Stimulated activated CD4-positive, alpha-beta T cell treated with anti-CD3 and anti-CD28 coated beads, TNF-alpha, amount 100 ng/mL, for 24 hours (primary cell): Measurements from ENCODE around the gene CLIP4.
"Not testable (repeated sequence)": the region's sequence is repeated elsewhere in the genome, so short reads cannot be mapped to it uniquely, and the experiment has no call there.

Source experiments
- DNase-seq, 3 experiments: peaks; one replicate each; pipeline ENCODE4 v3.0.0-alpha.2; 2020; ENCODE audit warnings: low read depth in 3 of 3

The CLIP4 gene

GRCh38 chr2:29114946-29115609 is at the start of gene CLIP4:
TSS of gene CLIP4 (plus strand) at chr2:29115415. CDS start at chr2:29121389, 5,974 bp downstream.
- peak; percentile 40 to 62 (median 52) for DNase-seq

GRCh38 chr2:29066271-29066860 is 48.8 kb upstream of the CLIP4 start:
- no peak for DNase-seq

- DNase-seq, result no peak
Measured at GRCh38 chr2:29066997-29067605, 48.1 kb upstream of the CLIP4 start.

GRCh38 chr2:29068513-29068912 is 46.7 kb upstream of the CLIP4 start:
- DNase-seq, result no peak

- no peak for DNase-seq
Measured at GRCh38 chr2:29070526-29070925, 44.7 kb upstream of the CLIP4 start.

- no peak for DNase-seq
Measured at GRCh38 chr2:29071032-29071975, 43.9 kb upstream of the CLIP4 start.

GRCh38 chr2:29072251-29072650 is 43.0 kb upstream of the CLIP4 start:
- DNase-seq, result no peak

GRCh38 chr2:29072971-29073725 is 42.1 kb upstream of the CLIP4 start:
- no peak for DNase-seq

GRCh38 chr2:29073933-29074332 is 41.3 kb upstream of the CLIP4 start:
- DNase-seq, result no peak

- DNase-seq, result no peak
Measured at GRCh38 chr2:29074411-29074810, 40.8 kb upstream of the CLIP4 start, which contains the start of gene PCARE. TSS of gene PCARE (minus strand) at chr2:29074523. CDS start at chr2:29074261, 262 bp downstream.

- DNase-seq, result no peak
Measured at GRCh38 chr2:29075894-29076705, 39.1 kb upstream of the CLIP4 start.

- DNase-seq, result no peak
Measured at GRCh38 chr2:29079887-29080286, 35.3 kb upstream of the CLIP4 start.

- no peak for DNase-seq
Measured at GRCh38 chr2:29080886-29081743, 34.1 kb upstream of the CLIP4 start.

GRCh38 chr2:29082804-29083495 is 32.3 kb upstream of the CLIP4 start:
- DNase-seq, result no peak

GRCh38 chr2:29084554-29084953 is 30.7 kb upstream of the CLIP4 start:
- DNase-seq, result no peak

- DNase-seq, result not testable (repeated sequence)
Measured at GRCh38 chr2:29090311-29090710, 24.9 kb upstream of the CLIP4 start.

- no peak for DNase-seq
Measured at GRCh38 chr2:29096969-29097368, 18.2 kb upstream of the CLIP4 start.

- no peak for DNase-seq
Measured at GRCh38 chr2:29097569-29097968, 17.6 kb upstream of the CLIP4 start.

GRCh38 chr2:29100564-29100963 is 14.7 kb upstream of the CLIP4 start:
- no peak for DNase-seq
